ENCODE measurements around the gene BRD1.

BRD1 gene

GRCh38 chr22:49814856-49815255, 12.8 kb downstream of the BRD1 start:
- DNase-seq (ENCODE audit: low read depth in 2 of 2) = no peak
- H3K4me3 ChIP-seq (replicated peaks in 1 of 2; ENCODE audit: low read depth in 2 of 2, low read length in 2 of 2) = no peak overlapping the region
- TF ChIP-seq CTCF (IDR thresholded peaks at IDR 0.05; ENCODE audit: low read depth, low read length) = no peak

GRCh38 chr22:49814164-49814686, 13.4 kb downstream of the BRD1 start:
- no peak for TF ChIP-seq CTCF (IDR thresholded peaks at IDR 0.05; ENCODE audit: low read depth, low read length)
- no peak for DNase-seq (ENCODE audit: low read depth in 2 of 2)
- H3K4me3 ChIP-seq (replicated peaks in 1 of 2; ENCODE audit: low read depth in 2 of 2, low read length in 2 of 2) = no peak overlapping the region

GRCh38 chr22:49812838-49813237, 14.8 kb downstream of the BRD1 start:
- no peak overlapping the region for H3K4me3 ChIP-seq (replicated peaks in 1 of 2; ENCODE audit: low read depth in 2 of 2, low read length in 2 of 2)
- DNase-seq (ENCODE audit: low read depth in 2 of 2) = peak; percentile 21 to 57

GRCh38 chr22:49811020-49811791, 16.5 kb downstream of the BRD1 start:
- no peak for TF ChIP-seq CTCF (IDR thresholded peaks at IDR 0.05; ENCODE audit: low read depth, low read length)
- H3K4me3 ChIP-seq (replicated peaks in 1 of 2; ENCODE audit: low read depth in 2 of 2, low read length in 2 of 2) = no peak overlapping the region
- no peak for DNase-seq (ENCODE audit: low read depth in 2 of 2)

More at GRCh38 chr22:49812838-49813237, 14.8 kb downstream of the BRD1 start:
- TF ChIP-seq CTCF (IDR thresholded peaks at IDR 0.05; ENCODE audit: low read depth, low read length) = no peak

GRCh38 chr22:49810363-49811019, 17.2 kb downstream of the BRD1 start:
- TF ChIP-seq CTCF (IDR thresholded peaks at IDR 0.05; ENCODE audit: low read depth, low read length) = no peak
- H3K4me3 ChIP-seq (replicated peaks in 1 of 2; ENCODE audit: low read depth in 2 of 2, low read length in 2 of 2) = no peak overlapping the region
- DNase-seq (ENCODE audit: low read depth in 2 of 2) = peak; percentile 41 to 48

- peak in 1 of 2 donors; percentile 22 for DNase-seq (ENCODE audit: low read depth in 2 of 2)
- TF ChIP-seq CTCF (IDR thresholded peaks at IDR 0.05; ENCODE audit: low read depth, low read length) = no peak
- H3K4me3 ChIP-seq (replicated peaks in 1 of 2; ENCODE audit: low read depth in 2 of 2, low read length in 2 of 2) = no peak overlapping the region
Observed at GRCh38 chr22:49807780-49808708, 19.6 kb downstream of the BRD1 start.
